Measurements from ENCODE around the gene SLMAP. TPM values are rescaled to one million over a fixed set of nuclear protein-coding genes. Genes with fewer than 3 reads are reported as not detected.

The SLMAP gene
- polyA plus RNA-seq, 1 donor (not counting 4 experiments of a cell fraction or from before 2014, with no cell fraction given), result 58.0 TPM

GRCh38 chr3:57709031-57709430 lies 47.1 kb upstream of the SLMAP start:
- Histone ChIP-seq H3K4me2 (ENCODE audit: control insufficient read depth, extremely low read depth, insufficient read depth, low read depth, low read length) (peak overlapping the region; percentile 50), H3K79me2 (ENCODE audit: control insufficient read depth, insufficient read depth, low read length) (no peaks in the 10 kb centered on the region), H3K4me1 (ENCODE audit: control insufficient read depth, extremely low read depth, insufficient read depth, low read length) (peaks cover 21% of the 10 kb centered on the region), H3K9me1 (ENCODE audit: control insufficient read depth, extremely low read depth, insufficient read depth, low read length) (no peaks in the 10 kb centered on the region), H3K27ac (ENCODE audit: control insufficient read depth, insufficient read depth, low read length) (peak overlapping the region; percentile 63), H3K27me3 (ENCODE audit: control insufficient read depth, extremely low read depth, insufficient read depth, low read length) (no peaks in the 10 kb centered on the region), H4K20me1 (ENCODE audit: control insufficient read depth, extremely low read depth, insufficient read depth, low read length) (no peaks in the 10 kb centered on the region), H3K9me3 (ENCODE audit: control insufficient read depth, low read depth, low read length) (peaks cover 2% of the 10 kb centered on the region), H3K4me3 (ENCODE audit: control insufficient read depth in 2 of 3, extremely low read depth in 1 of 3, insufficient read depth in 2 of 3, low read depth in 1 of 3, low read length in 3 of 3) (peak overlapping the region in 1 of 3 experiments; percentile 1), H3K36me3 (ENCODE audit: control insufficient read depth in 2 of 2, extremely low read depth in 1 of 2, insufficient read depth in 2 of 2, low read length in 2 of 2) (no peaks in the 10 kb centered on the region), H3K9ac (ENCODE audit: control insufficient read depth, extremely low read depth, insufficient read depth, low read length) (peak overlapping the region; percentile 38), H2AFZ (ENCODE audit: control insufficient read depth, low read length) (peak overlapping the region; percentile 77)
- dilution Hi-C loops (cut with MboI; ENCODE audit: extremely low pct_ligation_motif_present, low sequenced_read_pairs), result no loop called here
- DNase-seq (ENCODE audit: low read depth, low spot score) (no peak), FAIRE-seq (peak; percentile 61)
- TF ChIP-seq EZH2 (IDR thresholded peaks at IDR 0.05; ENCODE audit: low read length), result no peak
- TF ChIP-seq CTCF (optimal IDR thresholded peaks at IDR 0.05 in 1 of 3, IDR thresholded peaks at IDR 0.05 in 1 of 3, conservative IDR thresholded peaks at IDR 0.05 in 1 of 3; ENCODE audit: extremely low read depth in 1 of 3, insufficient read depth in 2 of 3, low read length in 3 of 3), result no peak

GRCh38 chr3:57709559-57709958 lies 46.5 kb upstream of the SLMAP start:
- H3K27me3 ChIP-seq (ENCODE audit: control insufficient read depth, extremely low read depth, insufficient read depth, low read length), result no peaks in the 10 kb centered on the region
- H3K27ac ChIP-seq (ENCODE audit: control insufficient read depth, insufficient read depth, low read length), result peak overlapping the region; percentile 63
- FAIRE-seq (peak; percentile 73), DNase-seq (ENCODE audit: low read depth, low spot score) (no peak)
- no peaks in the 10 kb centered on the region for H3K9me1 ChIP-seq (ENCODE audit: control insufficient read depth, extremely low read depth, insufficient read depth, low read length)
- H3K9me3 ChIP-seq (ENCODE audit: control insufficient read depth, low read depth, low read length), result peaks cover 2% of the 10 kb centered on the region
- peak overlapping the region; percentile 50 for H3K4me2 ChIP-seq (ENCODE audit: control insufficient read depth, extremely low read depth, insufficient read depth, low read depth, low read length)
- dilution Hi-C loops (cut with MboI; ENCODE audit: extremely low pct_ligation_motif_present, low sequenced_read_pairs), result no loop called here
- no peaks in the 10 kb centered on the region for H3K36me3 ChIP-seq (ENCODE audit: control insufficient read depth in 2 of 2, extremely low read depth in 1 of 2, insufficient read depth in 2 of 2, low read length in 2 of 2)
- TF ChIP-seq EZH2 (IDR thresholded peaks at IDR 0.05; ENCODE audit: low read length) (no peak), CTCF (optimal IDR thresholded peaks at IDR 0.05 in 1 of 3, IDR thresholded peaks at IDR 0.05 in 1 of 3, conservative IDR thresholded peaks at IDR 0.05 in 1 of 3; ENCODE audit: extremely low read depth in 1 of 3, insufficient read depth in 2 of 3, low read length in 3 of 3) (no peak)
- H3K9ac ChIP-seq (ENCODE audit: control insufficient read depth, extremely low read depth, insufficient read depth, low read length), result peak overlapping the region; percentile 38
- H4K20me1 ChIP-seq (ENCODE audit: control insufficient read depth, extremely low read depth, insufficient read depth, low read length), result no peaks in the 10 kb centered on the region
- peaks cover 21% of the 10 kb centered on the region for H3K4me1 ChIP-seq (ENCODE audit: control insufficient read depth, extremely low read depth, insufficient read depth, low read length)
- no peak overlapping the region for H3K4me3 ChIP-seq (ENCODE audit: control insufficient read depth in 2 of 3, extremely low read depth in 1 of 3, insufficient read depth in 2 of 3, low read depth in 1 of 3, low read length in 3 of 3)
- H3K79me2 ChIP-seq (ENCODE audit: control insufficient read depth, insufficient read depth, low read length), result no peaks in the 10 kb centered on the region
- peak overlapping the region; percentile 77 for H2AFZ ChIP-seq (ENCODE audit: control insufficient read depth, low read length)
